MCF 10A (cell line): ENCODE data around the gene LRP1. TPM values are rescaled to one million over a fixed set of nuclear protein-coding genes. Genes with fewer than 3 reads are reported as not detected.

Experiments used
- BruUV-seq: library from RNA; stranded (reverse); fragments of 400-500 nt; replicated peaks from 2 replicates; lab custom pipeline; 2021; lab: Mats Ljungman, UMichigan
- CTCF ChIA-PET: fragments of 300-600 bp; sonication (Branson Sonifier 250); formaldehyde crosslinking; extraction: SDS; loops from one replicate; lab custom pipeline; 2021; ENCODE audit warnings: antibody characterized with exemption, inconsistent platforms; lab: Yijun Ruan, JAX
- POLR2A ChIA-PET: fragments of 300-600, 350-650 bp; sonication (Branson Sonifier 250); formaldehyde crosslinking; extraction: SDS; loops from one replicate; lab custom pipeline; 2020; ENCODE audit warnings: antibody characterized with exemption, inconsistent platforms; lab: Yijun Ruan, JAX
- DNase-seq: peaks from one replicate; pipeline ENCODE4 v3.0.0-alpha.2; 2018; ENCODE audit not compliant: unreplicated experiment
- H3K27ac Mint-ChIP-seq: one replicate; pipeline ENCODE4 v1.8.0; 2022; ENCODE audit warnings: mild to moderate bottlenecking, low read depth, mixed read lengths; ENCODE audit not compliant: unreplicated experiment
- H3K27me3 Mint-ChIP-seq: one replicate; pipeline ENCODE4 v1.8.0; 2022; ENCODE audit warnings: mixed read lengths; ENCODE audit not compliant: insufficient read depth, unreplicated experiment
- H3K36me3 Mint-ChIP-seq: one replicate; pipeline ENCODE4 v1.8.0; 2022; ENCODE audit warnings: mild to moderate bottlenecking, moderate library complexity, mixed read lengths; ENCODE audit not compliant: insufficient read depth, unreplicated experiment
- H3K4me1 Mint-ChIP-seq: one replicate; pipeline ENCODE4 v1.8.0; 2022; ENCODE audit warnings: mixed read lengths; ENCODE audit not compliant: insufficient read depth, unreplicated experiment
- H3K4me3 Mint-ChIP-seq: one replicate; pipeline ENCODE4 v1.8.0; 2022; ENCODE audit warnings: mild to moderate bottlenecking, moderate library complexity, mixed read lengths; ENCODE audit not compliant: unreplicated experiment
- H3K9me3 Mint-ChIP-seq: one replicate; pipeline ENCODE4 v1.8.0; 2022; ENCODE audit warnings: mixed read lengths; ENCODE audit not compliant: unreplicated experiment
- intact Hi-C: fragments of 100-400 bp; cut with micrococcal nuclease; formaldehyde crosslinking; loops from 2 replicates; pipeline ENCODE4 v1.14.1; 2022
- total RNA-seq: library from RNA; stranded (reverse); gene quantifications from 2 replicates; pipeline ENCODE4 v1.2.3, GENCODE V29; 2022
- TF ChIP-seq, protein P1 (sequence below): fragments of 200-600 bp; IDR thresholded peaks from one replicate; pipeline ENCODE4 v1.8.0; 2022; ENCODE audit warnings: antibody characterized with exemption, mild to moderate bottlenecking; ENCODE audit not compliant: unreplicated experiment

The LRP1 gene
- total RNA-seq, 1 experiment from 2014 or later = 18.9 TPM

- Mint-ChIP-seq H3K9me3 (no peaks in the 10 kb centered on the region), H3K27me3 (no peaks in the 10 kb centered on the region), H3K4me1 (peaks cover 3% of the 10 kb centered on the region), H3K27ac (no peak overlapping the region), H3K36me3 (peaks cover 7% of the 10 kb centered on the region), H3K4me3 (no peak overlapping the region)
- intact Hi-C loops = no loop called here
- ChIA-PET CTCF (interaction anchor here (1.6 to 8.1 kb wide), 3 partner anchors 12 to 30 kb away, joined by 7 to 66 read pairs (median 14); partner anchors contain the start of gene STAT6), POLR2A (interaction anchor here (0.9 to 10.3 kb wide), 5 partner anchors 10 to 150 kb away, joined by 3 to 162 read pairs (median 26); partner anchors contain the start of genes NAB2 and STAT6)
- TF ChIP-seq, protein P1, sequence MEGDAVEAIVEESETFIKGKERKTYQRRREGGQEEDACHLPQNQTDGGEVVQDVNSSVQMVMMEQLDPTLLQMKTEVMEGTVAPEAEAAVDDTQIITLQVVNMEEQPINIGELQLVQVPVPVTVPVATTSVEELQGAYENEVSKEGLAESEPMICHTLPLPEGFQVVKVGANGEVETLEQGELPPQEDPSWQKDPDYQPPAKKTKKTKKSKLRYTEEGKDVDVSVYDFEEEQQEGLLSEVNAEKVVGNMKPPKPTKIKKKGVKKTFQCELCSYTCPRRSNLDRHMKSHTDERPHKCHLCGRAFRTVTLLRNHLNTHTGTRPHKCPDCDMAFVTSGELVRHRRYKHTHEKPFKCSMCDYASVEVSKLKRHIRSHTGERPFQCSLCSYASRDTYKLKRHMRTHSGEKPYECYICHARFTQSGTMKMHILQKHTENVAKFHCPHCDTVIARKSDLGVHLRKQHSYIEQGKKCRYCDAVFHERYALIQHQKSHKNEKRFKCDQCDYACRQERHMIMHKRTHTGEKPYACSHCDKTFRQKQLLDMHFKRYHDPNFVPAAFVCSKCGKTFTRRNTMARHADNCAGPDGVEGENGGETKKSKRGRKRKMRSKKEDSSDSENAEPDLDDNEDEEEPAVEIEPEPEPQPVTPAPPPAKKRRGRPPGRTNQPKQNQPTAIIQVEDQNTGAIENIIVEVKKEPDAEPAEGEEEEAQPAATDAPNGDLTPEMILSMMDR = no peak
- no TSS peak for BruUV-seq
- DNase-seq = no peak
Observed at GRCh38 chr12:57080855-57081254, 47.4 kb upstream of the LRP1 start.

GRCh38 chr12:57085999-57086492, 42.2 kb upstream of the LRP1 start:
- Mint-ChIP-seq H3K27ac (peak overlapping the region; percentile 94), H3K4me1 (peaks cover 17% of the 10 kb centered on the region), H3K9me3 (no peaks in the 10 kb centered on the region), H3K36me3 (peaks cover 20% of the 10 kb centered on the region), H3K27me3 (no peaks in the 10 kb centered on the region), H3K4me3 (peak overlapping the region; percentile 90)
- ChIA-PET CTCF (interaction anchor here (1.2 to 2.1 kb wide), 4 partner anchors 16 to 25 kb away, joined by 5 to 8 read pairs (median 6); partner anchors contain the start of gene STAT6), POLR2A (interaction anchor here (0.6 to 16.5 kb wide), 8 partner anchors 7 to 101 kb away, joined by 3 to 610 read pairs (median 49); partner anchors contain the start of genes NEMP1 and STAT6)
- TF ChIP-seq, protein P1 = no peak
- intact Hi-C loops = no loop called here
- no TSS peak for BruUV-seq
- no peak for DNase-seq

GRCh38 chr12:57086493-57087009, 41.7 kb upstream of the LRP1 start:
- TSS peak; percentile 66 for BruUV-seq
- no peaks in the 10 kb centered on the region for H3K9me3 Mint-ChIP-seq

More at GRCh38 chr12:57086493-57087009, 41.7 kb upstream of the LRP1 start:
- CTCF ChIA-PET = interaction anchor here (1.2 to 1.6 kb wide), 3 partner anchors 16 to 24 kb away, joined by 5 to 8 read pairs (median 6); partner anchors contain the start of gene STAT6
- Mint-ChIP-seq H3K27ac (peak overlapping the region; percentile 94), H3K4me1 (peaks cover 21% of the 10 kb centered on the region), H3K36me3 (peaks cover 25% of the 10 kb centered on the region), H3K4me3 (peak overlapping the region; percentile 90), H3K27me3 (no peaks in the 10 kb centered on the region)
- TF ChIP-seq, protein P1 = no peak
- POLR2A ChIA-PET = interaction anchor here (0.6 to 16.5 kb wide), 13 partner anchors 8 to 726 kb away, joined by 3 to 610 read pairs (median 10); partner anchors contain the start of genes LRP1, NEMP1, STAT2 and STAT6
- intact Hi-C loops = no loop called here
- peak; percentile 72 for DNase-seq
